GM23338 (cell line): ENCODE results near the gene WDSUB1. TPM values are rescaled to one million over a fixed set of nuclear protein-coding genes. Genes with fewer than 3 reads are reported as not detected.

Source experiments
- ATAC-seq: fragments of 200-7000 bp; cut with Tn5 transposase; 3 replicates; pipeline ENCODE4 v1.9.1; 2020
- DNase-seq: peaks from one replicate; pipeline ENCODE4 v3.0.0-alpha.2; 2015; ENCODE audit warnings: low spot score
- H2AFZ ChIP-seq: fragments of 200-600 bp; sonication (generic); 2 replicates; pipeline ENCODE4 v1.8.0; 2016; ENCODE audit warnings: antibody characterized with exemption, mild to moderate bottlenecking, moderate library complexity
- H3F3A ChIP-seq: fragments of 200-600 bp; sonication (generic); replicated peaks from 2 replicates; pipeline ENCODE4 v1.8.0; 2017; ENCODE audit warnings: antibody characterized with exemption, mixed run types, low read depth
- H3K27ac ChIP-seq: fragments of 200-600 bp; sonication (generic); 2 replicates; pipeline ENCODE4 v1.6.1; 2016; ENCODE audit warnings: low read depth
- H3K27me3 ChIP-seq: fragments of 200-600 bp; sonication (generic); 2 replicates; pipeline ENCODE4 v1.8.0; 2016; ENCODE audit warnings: mild to moderate bottlenecking, mixed run types, moderate library complexity; ENCODE audit not compliant: insufficient read depth
- H3K36me3 ChIP-seq: fragments of 200-600 bp; sonication (generic); 2 replicates; pipeline ENCODE4 v1.8.0; 2016; ENCODE audit warnings: mild to moderate bottlenecking; ENCODE audit not compliant: insufficient read depth
- H3K4me1 ChIP-seq: fragments of 200-600 bp; sonication (generic); 2 replicates; pipeline ENCODE4 v1.8.0; 2016; ENCODE audit warnings: mild to moderate bottlenecking, moderate library complexity; ENCODE audit not compliant: insufficient read depth
- H3K4me2 ChIP-seq: fragments of 200-600 bp; sonication (generic); 2 replicates; pipeline ENCODE4 v1.7.1; 2017; ENCODE audit warnings: mixed run types
- H3K4me3 ChIP-seq: fragments of 200-600 bp; sonication (generic); 2 replicates; pipeline ENCODE4 v1.6.1; 2016; ENCODE audit warnings: mixed run types
- H3K79me2 ChIP-seq: fragments of 200-600 bp; sonication (generic); replicated peaks from 2 replicates; pipeline ENCODE4 v1.8.0; 2017; ENCODE audit warnings: mild to moderate bottlenecking; ENCODE audit not compliant: insufficient read depth
- H3K9me2 ChIP-seq: fragments of 200-600 bp; sonication (generic); 2 replicates; pipeline ENCODE4 v1.8.0; 2017; ENCODE audit not compliant: insufficient read depth
- H4K20me1 ChIP-seq: fragments of 200-600 bp; sonication (generic); replicated peaks from 2 replicates; pipeline ENCODE4 v1.8.0; 2017; ENCODE audit warnings: mild to moderate bottlenecking; ENCODE audit not compliant: insufficient read depth
- H3K27ac Mint-ChIP-seq: 2 replicates; pipeline ENCODE4 v1.8.0; 2020; ENCODE audit warnings: inconsistent platforms, mild to moderate bottlenecking, moderate library complexity, mixed read lengths
- H3K27me3 Mint-ChIP-seq: 3 replicates; pipeline ENCODE4 v1.8.0; 2022; ENCODE audit warnings: low read depth, mild to moderate bottlenecking, moderate library complexity, mixed read lengths, inconsistent platforms; ENCODE audit not compliant: insufficient read depth, poor library complexity
- H3K36me3 Mint-ChIP-seq: 3 replicates; pipeline ENCODE4 v1.8.0; 2021; ENCODE audit warnings: low read depth, mild to moderate bottlenecking, inconsistent platforms, moderate library complexity, mixed read lengths
- H3K4me1 Mint-ChIP-seq: 3 replicates; pipeline ENCODE4 v1.8.0; 2020; ENCODE audit warnings: mild to moderate bottlenecking, inconsistent platforms, mixed read lengths
- H3K4me3 Mint-ChIP-seq: 3 replicates; pipeline ENCODE4 v1.8.0; 2021; ENCODE audit warnings: moderate library complexity, mild to moderate bottlenecking, inconsistent platforms, mixed read lengths
- H3K9me3 Mint-ChIP-seq: 3 replicates; pipeline ENCODE4 v1.8.0; 2020; ENCODE audit warnings: moderate library complexity, mild to moderate bottlenecking, inconsistent platforms, mixed read lengths
- CREB1 ChIP-seq: fragments of 250-450 bp; sonication (Bioruptor Pico); IDR thresholded peaks from 2 replicates; pipeline ENCODE4 v1.5.0; 2020; ENCODE audit warnings: low read depth, mild to moderate bottlenecking, moderate library complexity
- CTCF ChIP-seq, 2 experiments: fragments of 200-600 bp in 1 of 2; sonication (generic) in 1 of 2; conservative IDR thresholded peaks; 2 replicates each; pipeline versions ENCODE4 v1.5.1 to v1.6.1; 2016 to 2017; ENCODE audit warnings: antibody characterized with exemption in 2 of 2, low read depth in 2 of 2, mild to moderate bottlenecking in 2 of 2, moderate library complexity in 1 of 2
- NANOG ChIP-seq: IDR thresholded peaks from 2 replicates; pipeline ENCODE4 v1.6.1; 2016; ENCODE audit warnings: antibody characterized with exemption, borderline replicate concordance
- POLR2AphosphoS5 ChIP-seq: IDR thresholded peaks from 2 replicates; pipeline ENCODE4 v1.6.1; 2016; ENCODE audit warnings: antibody characterized with exemption, low read depth
- STAT1 ChIP-seq: IDR thresholded peaks from one replicate; pipeline ENCODE4 v1.6.1; 2016; ENCODE audit warnings: antibody characterized with exemption; ENCODE audit not compliant: unreplicated experiment
- ZNF114 ChIP-seq: fragments of 250-450 bp; sonication (Bioruptor Pico); IDR thresholded peaks from 2 replicates; pipeline ENCODE4 v1.5.0; 2020; ENCODE audit warnings: mild to moderate bottlenecking, moderate library complexity
- ZNF462 ChIP-seq: fragments of 250-450 bp; sonication (Bioruptor Pico); IDR thresholded peaks from 2 replicates; pipeline ENCODE4 v1.5.0; 2020; ENCODE audit warnings: mild to moderate bottlenecking, moderate library complexity
- polyA plus RNA-seq: library from polyadenylated mRNA; unstranded; fragments of >200 nt; fragmentation: Nextera tagmentation; extraction: Ambion mirVana; gene quantifications from 2 replicates; pipeline ENCODE4 v1.2.1, GENCODE V29; 2016
- total RNA-seq: library from RNA; depleted of rRNA; stranded (reverse); fragments of >200 nt; shearing (Covaris generic); gene quantifications from 2 replicates; pipeline ENCODE4 v1.2.3, GENCODE V29; 2014
- TF ChIP-seq, protein P1 (sequence below): IDR thresholded peaks from one replicate; pipeline ENCODE4 v1.6.1; 2018; ENCODE audit warnings: antibody characterized with exemption; ENCODE audit not compliant: unreplicated experiment

Gene WDSUB1
- total and polyA plus RNA-seq, 2 experiments from 2014 or later, result 9.9 to 12.2 TPM

- peaks cover 8% of the 10 kb centered on the region; the same call in 2 of the 3 replicates for H3K9me3 Mint-ChIP-seq
- Histone ChIP-seq H3K36me3 (no peaks in the 10 kb centered on the region), H3K4me2 (no peak overlapping the region), H3K9me2 (no peaks in the 10 kb centered on the region; the same call in 1 of the 2 replicates), H3K4me1 (no peaks in the 10 kb centered on the region), H3K27me3 (no peaks in the 10 kb centered on the region), H3K4me3 (no peak overlapping the region), H4K20me1 (no peaks in the 10 kb centered on the region), H2AFZ (no peak overlapping the region), H3K27ac (no peak overlapping the region), H3F3A (no peaks in the 10 kb centered on the region), H3K79me2 (no peaks in the 10 kb centered on the region)
- H3K27ac Mint-ChIP-seq, result no peak overlapping the region
- H3K4me3 Mint-ChIP-seq, result no peak overlapping the region
- TF ChIP-seq NANOG (no peak), CREB1 (CRISPR knock-in tag) (no peak), CTCF (conservative IDR thresholded peaks at IDR 0.05; ENCODE audit: low read depth in 2 of 2) (no peak), ZNF114 (CRISPR knock-in tag) (no peak), ZNF462 (CRISPR knock-in tag) (no peak), POLR2AphosphoS5 (no peak), STAT1 (no peak)
- TF ChIP-seq, protein P1, sequence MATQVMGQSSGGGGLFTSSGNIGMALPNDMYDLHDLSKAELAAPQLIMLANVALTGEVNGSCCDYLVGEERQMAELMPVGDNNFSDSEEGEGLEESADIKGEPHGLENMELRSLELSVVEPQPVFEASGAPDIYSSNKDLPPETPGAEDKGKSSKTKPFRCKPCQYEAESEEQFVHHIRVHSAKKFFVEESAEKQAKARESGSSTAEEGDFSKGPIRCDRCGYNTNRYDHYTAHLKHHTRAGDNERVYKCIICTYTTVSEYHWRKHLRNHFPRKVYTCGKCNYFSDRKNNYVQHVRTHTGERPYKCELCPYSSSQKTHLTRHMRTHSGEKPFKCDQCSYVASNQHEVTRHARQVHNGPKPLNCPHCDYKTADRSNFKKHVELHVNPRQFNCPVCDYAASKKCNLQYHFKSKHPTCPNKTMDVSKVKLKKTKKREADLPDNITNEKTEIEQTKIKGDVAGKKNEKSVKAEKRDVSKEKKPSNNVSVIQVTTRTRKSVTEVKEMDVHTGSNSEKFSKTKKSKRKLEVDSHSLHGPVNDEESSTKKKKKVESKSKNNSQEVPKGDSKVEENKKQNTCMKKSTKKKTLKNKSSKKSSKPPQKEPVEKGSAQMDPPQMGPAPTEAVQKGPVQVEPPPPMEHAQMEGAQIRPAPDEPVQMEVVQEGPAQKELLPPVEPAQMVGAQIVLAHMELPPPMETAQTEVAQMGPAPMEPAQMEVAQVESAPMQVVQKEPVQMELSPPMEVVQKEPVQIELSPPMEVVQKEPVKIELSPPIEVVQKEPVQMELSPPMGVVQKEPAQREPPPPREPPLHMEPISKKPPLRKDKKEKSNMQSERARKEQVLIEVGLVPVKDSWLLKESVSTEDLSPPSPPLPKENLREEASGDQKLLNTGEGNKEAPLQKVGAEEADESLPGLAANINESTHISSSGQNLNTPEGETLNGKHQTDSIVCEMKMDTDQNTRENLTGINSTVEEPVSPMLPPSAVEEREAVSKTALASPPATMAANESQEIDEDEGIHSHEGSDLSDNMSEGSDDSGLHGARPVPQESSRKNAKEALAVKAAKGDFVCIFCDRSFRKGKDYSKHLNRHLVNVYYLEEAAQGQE, result no peak
- ATAC-seq (no peak), DNase-seq (no peak)
- H3K4me1 Mint-ChIP-seq, result no peaks in the 10 kb centered on the region
- peaks cover 2% of the 10 kb centered on the region for H3K27me3 Mint-ChIP-seq
- H3K36me3 Mint-ChIP-seq, result peaks cover 29% of the 10 kb centered on the region
These were observed 31.0 kb upstream of the WDSUB1 start for GRCh38 chr2:159317392-159318088.
